CD4-positive, alpha-beta T cell treated with Interleukin-6 at 100 ng/mL for 8 hours (primary cell): ENCODE data around the gene IZUMO1.
"Not testable (repeated sequence)": the region's sequence is repeated elsewhere in the genome, so short reads cannot be mapped to it uniquely, and the experiment has no call there.

ENCODE experiments used
- DNase-seq: peaks from one replicate; pipeline ENCODE4 v3.0.0-alpha.2; 2020; ENCODE audit warnings: mixed read lengths, low spot score

Gene IZUMO1

GRCh38 chr19:48746738-48747575, at the start of gene IZUMO1:
IZUMO1 (minus strand) TSS chr19:48746909; CDS start chr19:48745859, 1,050 bp downstream.
- peak; percentile 47 for DNase-seq

GRCh38 chr19:48795685-48796070, 49.0 kb upstream of the IZUMO1 start:
- DNase-seq, result no peak

GRCh38 chr19:48795055-48795684, 48.5 kb upstream of the IZUMO1 start:
- peak; percentile 85 for DNase-seq

GRCh38 chr19:48794291-48794690, 47.6 kb upstream of the IZUMO1 start:
- no peak for DNase-seq

- no peak for DNase-seq
These were observed 46.6 kb upstream of the IZUMO1 start for GRCh38 chr19:48793271-48793670.

- DNase-seq, result not testable (repeated sequence)
These were observed 40.6 kb upstream of the IZUMO1 start for GRCh38 chr19:48787331-48787730.

- DNase-seq, result not testable (repeated sequence)
These were observed 39.7 kb upstream of the IZUMO1 start for GRCh38 chr19:48786422-48786821.

- DNase-seq, result no peak
These were observed 37.8 kb upstream of the IZUMO1 start for GRCh38 chr19:48784527-48784926.

GRCh38 chr19:48780631-48781391, 34.1 kb upstream of the IZUMO1 start:
- DNase-seq, result no peak

GRCh38 chr19:48779636-48780035, 32.9 kb upstream of the IZUMO1 start:
- DNase-seq, result no peak

GRCh38 chr19:48777720-48778119, 31.0 kb upstream of the IZUMO1 start:
- no peak for DNase-seq

- no peak for DNase-seq
These were observed 30.4 kb upstream of the IZUMO1 start for GRCh38 chr19:48777139-48777538.

GRCh38 chr19:48772503-48772953, 25.8 kb upstream of the IZUMO1 start:
- DNase-seq, result no peak

GRCh38 chr19:48770734-48771472, 24.2 kb upstream of the IZUMO1 start:
- DNase-seq, result no peak

GRCh38 chr19:48770266-48770665, 23.6 kb upstream of the IZUMO1 start:
- no peak for DNase-seq

GRCh38 chr19:48768994-48769713, 22.4 kb upstream of the IZUMO1 start:
- DNase-seq, result no peak

GRCh38 chr19:48768171-48768753, 21.6 kb upstream of the IZUMO1 start:
- not testable (repeated sequence) for DNase-seq

- DNase-seq, result not testable (repeated sequence)
These were observed 19.1 kb upstream of the IZUMO1 start for GRCh38 chr19:48765816-48766215.

GRCh38 chr19:48760504-48761205, 13.9 kb upstream of the IZUMO1 start:
- DNase-seq, result no peak

GRCh38 chr19:48757741-48758144, 11.0 kb upstream of the IZUMO1 start:
- no peak for DNase-seq
